ENCODE data around the gene SDHAF1. TPM values are rescaled to one million over a fixed set of nuclear protein-coding genes. Genes with fewer than 3 reads are reported as not detected.
A peak's percentile ranks its signal among the peaks of the same experiment; 100 is the strongest.
"Not testable (repeated sequence)": the region's sequence is repeated elsewhere in the genome, so short reads cannot be mapped to it uniquely, and the experiment has no call there.

SDHAF1 gene, protein sequence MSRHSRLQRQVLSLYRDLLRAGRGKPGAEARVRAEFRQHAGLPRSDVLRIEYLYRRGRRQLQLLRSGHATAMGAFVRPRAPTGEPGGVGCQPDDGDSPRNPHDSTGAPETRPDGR
- total RNA-seq (2014; rRNA removed; shearing (Covaris generic)), result 44.7 and 49.8 TPM in 2 replicates

DNA sequence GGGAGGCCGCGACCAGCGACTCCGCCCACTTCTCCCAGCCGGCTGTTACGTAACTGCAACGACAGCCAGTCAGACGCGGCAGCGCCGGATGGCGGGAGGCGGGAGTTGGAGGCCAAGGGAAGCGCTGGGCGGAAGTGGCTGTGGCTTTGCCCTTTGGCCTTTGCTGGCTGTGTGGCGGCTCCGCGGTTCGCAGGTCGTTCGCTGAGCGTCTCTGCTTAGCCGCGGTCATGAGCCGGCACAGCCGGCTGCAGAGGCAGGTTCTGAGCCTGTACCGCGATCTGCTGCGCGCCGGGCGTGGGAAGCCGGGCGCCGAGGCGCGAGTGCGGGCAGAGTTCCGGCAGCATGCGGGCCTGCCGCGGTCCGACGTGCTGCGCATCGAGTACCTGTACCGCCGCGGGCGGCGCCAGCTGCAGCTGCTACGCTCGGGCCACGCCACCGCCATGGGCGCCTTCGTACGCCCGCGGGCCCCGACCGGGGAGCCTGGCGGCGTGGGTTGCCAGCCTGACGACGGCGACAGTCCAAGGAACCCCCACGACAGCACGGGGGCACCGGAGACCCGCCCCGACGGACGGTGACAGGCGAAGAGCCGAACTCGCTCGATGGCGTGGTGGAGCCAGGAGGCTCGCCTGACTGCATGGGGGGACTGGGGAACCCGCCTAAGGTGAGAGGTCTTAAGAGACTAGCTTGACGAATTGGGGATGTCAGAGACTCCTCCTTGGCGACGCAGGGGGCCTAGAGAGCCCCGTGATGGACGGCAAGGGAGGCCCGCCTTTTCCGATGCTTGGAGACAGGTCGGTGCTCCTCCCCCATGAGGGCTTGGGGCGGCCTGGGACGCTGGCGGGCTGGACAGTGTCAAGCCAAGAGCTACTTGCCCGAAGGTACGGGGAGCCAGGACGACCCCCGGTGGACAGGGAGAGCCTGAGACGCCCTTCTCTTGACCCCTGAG is at the start of gene SDHAF1:
Gene SDHAF1, plus strand, starts transcription at position 141 of the 946 bp plus-strand sequence. Its CDS starts 87 bp downstream, at position 228.
- peak; percentile 97 for DNase-seq (ENCODE audit: low read depth)

DNA sequence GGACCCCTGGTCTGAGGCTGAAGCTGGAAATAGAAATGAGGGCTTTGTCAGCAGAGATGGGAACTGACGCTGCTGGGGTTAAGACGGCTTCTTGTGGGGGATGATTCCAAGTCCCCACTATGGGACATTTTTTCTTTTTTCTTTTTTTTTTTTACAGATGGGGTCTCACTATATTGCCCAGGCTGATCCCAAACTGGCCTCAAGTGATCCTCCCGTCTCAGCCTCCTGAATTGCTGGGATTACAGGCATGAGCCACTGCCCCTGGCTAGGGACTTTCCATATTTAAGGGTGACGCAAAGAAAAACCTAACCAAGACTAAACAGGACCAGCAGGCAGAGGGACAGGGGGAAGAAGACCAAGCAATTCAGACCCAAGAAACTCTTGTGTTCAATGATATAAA is 48.8 kb upstream of the SDHAF1 start:
- DNase-seq (ENCODE audit: low read depth), result no peak

DNA sequence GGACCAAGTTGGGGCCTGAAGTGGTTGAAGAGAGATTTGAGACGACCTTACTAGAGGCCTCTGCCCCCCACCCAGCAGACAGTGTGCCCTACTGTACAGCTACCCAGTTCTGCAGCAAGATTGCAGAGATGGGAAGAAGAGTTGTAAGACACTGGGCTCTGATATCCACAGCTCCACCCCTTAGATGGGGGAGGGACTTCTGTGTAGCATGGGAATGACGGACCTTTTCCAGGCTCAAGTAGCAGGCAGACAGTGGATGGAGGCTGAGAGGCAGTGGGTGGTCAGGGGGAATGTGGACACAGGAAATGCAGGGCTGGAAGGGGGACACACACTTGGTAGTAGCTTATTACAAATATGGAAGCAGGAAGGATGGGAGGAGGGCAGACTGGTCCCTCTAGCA is 45.9 kb upstream of the SDHAF1 start:
- no peak for DNase-seq (ENCODE audit: low read depth)

DNA sequence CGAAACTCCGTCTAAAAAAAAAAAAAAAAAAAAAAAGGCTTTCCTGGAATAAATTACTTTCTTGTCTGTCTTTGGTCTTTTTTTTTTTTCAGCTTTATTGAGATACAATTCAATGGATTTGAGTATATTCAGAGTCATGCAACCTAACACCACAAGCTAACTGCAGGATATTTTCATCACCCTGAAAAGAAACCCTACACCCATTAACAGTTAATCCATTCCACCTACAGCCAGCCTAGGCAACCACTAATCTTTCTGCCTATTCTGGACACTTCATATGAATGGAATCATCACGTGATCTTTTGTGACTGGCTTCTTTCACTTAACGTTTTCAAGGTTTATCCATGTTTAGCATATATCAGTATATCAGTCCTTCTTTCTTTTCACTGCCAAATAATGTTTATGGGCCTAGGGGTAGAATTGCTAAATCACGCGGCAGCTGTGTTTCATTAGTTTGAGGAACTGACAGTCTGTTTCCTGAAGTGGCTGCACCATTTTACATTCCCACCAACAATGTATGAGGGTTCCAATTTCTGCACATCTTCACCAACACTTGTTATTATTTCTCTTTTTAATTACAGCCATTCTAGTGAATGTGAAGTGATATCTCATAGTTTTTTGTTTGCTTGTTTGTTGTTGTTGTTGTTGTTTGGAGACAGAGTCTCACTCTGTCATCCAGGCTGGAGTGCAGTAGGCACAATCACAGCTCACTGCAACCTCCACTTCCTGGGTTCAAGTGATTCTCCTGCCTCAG is 38.9 kb upstream of the SDHAF1 start:
- no peak for DNase-seq (ENCODE audit: low read depth)

DNA sequence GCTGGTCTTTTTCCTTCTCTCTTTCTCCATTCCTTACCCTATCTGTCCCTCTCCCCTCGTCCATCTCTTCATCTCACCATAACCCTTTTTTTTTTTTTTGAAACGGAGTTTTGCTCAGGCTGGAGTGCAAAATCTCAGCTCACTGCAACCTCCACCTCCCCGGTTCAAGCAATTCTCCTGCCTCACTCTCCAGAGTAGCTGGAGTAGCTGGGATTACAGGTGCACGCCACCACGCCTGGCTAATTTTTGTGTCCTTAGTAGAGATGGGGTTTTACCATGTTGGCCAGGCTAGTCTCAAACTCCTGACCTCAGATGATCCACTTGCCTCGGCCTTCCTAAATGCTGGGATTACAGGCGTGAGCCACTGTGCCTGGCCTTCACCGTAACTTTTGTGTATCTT is 37.6 kb upstream of the SDHAF1 start:
- not testable (repeated sequence) for DNase-seq (ENCODE audit: low read depth)

DNA sequence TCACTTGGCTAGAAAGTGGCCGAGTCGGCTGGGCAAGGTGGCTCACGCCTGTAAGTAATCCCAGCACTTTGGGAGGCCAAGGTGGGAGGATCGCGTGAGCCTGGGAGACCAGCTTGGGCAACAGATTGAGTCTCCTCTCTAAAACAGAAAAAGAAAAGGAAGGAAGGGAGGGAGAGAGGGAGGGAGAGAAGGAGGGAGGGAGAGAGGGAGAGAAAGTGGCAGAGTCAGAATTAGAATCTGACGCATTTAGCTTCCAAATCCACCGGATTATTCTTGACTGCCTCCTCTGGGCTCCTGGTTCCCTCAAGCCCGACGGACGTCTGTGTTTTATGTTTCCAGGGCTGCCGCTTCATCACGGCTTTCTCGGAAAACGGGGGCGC is 36.3 kb upstream of the SDHAF1 start:
- no peak for DNase-seq (ENCODE audit: low read depth)

DNA sequence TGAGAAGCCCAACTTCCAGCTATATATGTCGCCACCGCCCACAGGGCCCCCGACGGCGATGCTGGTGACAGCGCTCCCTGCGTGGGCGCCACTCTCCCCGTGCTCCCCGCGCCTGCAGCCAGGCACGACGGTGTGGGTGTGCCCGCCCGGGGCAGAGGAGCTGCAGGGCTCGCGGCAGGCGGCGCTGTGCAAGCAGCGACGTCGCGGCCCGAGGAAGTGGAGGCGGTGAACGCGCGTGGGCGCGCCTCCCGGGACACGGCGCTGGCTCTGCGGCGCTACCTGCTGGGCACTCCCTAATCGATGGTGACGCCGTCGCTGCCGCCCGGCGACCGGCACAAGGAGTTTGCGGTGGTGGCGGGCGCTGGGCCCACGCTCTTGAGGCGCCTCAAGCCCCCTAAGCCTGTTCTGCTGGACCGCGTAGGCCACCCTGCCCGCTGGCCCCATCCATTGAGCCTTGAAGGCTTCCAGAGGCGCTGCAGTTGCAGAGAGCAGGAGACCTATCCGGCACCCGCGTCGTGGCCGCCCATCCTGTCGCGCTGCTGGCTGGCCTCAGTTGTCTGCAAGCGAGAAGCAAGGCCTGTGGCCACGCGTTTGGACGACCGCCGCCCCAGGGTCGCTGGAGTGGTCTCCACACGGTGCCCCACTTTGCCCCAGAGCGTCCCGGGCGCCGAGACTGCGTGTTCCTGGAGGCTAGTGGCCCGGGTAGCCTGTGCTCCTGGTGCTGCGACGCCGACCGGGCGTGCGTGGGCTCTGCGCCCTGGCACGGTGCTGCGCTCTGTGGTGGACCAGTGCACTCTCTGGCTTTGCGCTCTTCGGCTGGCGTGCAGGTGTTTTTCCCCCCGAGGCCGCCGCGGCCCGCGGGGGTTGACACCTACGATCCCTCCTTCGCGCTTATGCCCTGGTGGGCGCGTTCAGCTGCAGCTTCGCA is 35.7 kb upstream of the SDHAF1 start:
- no peak for DNase-seq (ENCODE audit: low read depth)

DNA sequence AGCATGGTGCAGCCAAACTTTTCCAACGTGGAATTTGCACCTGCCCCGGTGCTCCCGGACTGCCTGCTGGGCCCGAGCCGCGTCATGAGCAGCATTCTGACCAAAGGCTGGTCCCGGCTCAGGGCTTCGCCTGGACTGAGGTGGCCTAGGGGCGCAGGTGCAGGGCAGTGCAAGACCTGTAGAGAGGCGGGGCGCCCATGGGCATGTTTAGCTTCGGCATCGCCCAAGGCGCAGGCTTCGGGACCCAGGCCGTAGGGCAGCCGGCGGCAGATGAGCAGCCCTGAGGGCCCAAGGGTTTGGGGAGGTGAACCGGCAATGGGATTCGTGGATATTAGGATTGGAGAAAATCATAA is 35.0 kb upstream of the SDHAF1 start:
- no peak for DNase-seq (ENCODE audit: low read depth)

DNA sequence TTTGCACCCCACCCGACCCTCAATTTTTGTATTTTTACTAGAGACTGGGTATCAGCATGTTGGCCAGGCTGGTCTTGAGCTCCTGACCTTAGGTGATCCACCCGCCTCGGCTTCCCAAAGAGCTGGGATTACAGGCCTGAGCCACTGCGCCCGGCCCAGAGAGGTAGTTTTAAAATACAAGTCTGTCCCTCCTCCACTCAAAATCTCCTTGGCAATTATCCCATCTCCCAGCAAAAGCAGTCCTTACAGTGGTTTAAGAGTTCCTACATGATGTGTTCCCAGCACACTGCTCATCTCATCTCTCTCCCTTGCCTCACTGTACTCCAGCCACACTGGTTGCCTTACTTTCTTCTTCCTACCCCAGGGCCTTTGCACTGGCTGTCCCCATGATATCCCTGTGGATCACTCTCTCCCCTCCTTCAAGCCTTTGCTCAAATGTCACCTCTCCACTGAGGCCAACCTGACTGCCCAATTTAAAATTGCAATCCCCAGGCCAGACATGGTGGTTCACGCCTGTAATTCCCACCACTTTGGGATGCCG is 34.5 kb upstream of the SDHAF1 start:
- DNase-seq (ENCODE audit: low read depth), result no peak

DNA sequence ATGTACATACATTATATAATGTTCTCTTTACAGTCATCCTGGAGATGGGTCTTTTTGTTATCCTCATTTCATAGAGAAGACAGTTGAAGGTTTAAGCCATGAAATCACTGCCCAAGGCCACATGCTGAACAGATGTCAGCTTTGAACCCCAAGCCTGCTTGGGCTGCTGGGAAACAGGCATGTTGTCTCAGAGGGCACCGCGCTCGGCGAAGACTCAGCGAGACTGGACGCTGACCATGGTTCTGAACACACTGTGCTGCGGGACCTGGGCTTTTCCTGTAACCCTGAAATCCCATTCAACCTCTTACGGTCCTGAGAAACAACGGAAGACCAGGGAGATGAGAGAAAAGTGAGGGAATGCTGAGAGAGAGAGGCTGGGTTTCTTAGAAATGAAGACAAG is 31.5 kb upstream of the SDHAF1 start:
- peak; percentile 73 for DNase-seq (ENCODE audit: low read depth)

DNA sequence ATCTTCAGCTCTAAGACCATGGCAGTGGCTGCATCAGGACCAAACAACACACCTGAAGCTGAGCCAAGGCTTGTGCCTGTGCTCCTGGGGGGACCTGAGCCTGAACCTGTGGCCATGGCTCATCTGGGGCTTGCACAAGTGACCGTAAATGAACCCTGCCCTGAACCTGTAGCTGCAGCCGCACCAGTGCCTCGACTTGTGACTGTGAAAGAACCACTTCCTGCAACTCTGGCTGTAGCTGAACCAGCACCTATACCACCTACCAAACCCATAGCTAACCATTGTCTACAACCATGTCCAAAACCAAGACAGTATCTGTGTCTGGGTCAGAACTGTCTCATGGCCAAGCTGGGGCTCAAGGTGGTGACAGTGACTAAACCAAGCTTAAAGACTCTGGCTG is 28.2 kb upstream of the SDHAF1 start:
- no peak for DNase-seq (ENCODE audit: low read depth)

DNA sequence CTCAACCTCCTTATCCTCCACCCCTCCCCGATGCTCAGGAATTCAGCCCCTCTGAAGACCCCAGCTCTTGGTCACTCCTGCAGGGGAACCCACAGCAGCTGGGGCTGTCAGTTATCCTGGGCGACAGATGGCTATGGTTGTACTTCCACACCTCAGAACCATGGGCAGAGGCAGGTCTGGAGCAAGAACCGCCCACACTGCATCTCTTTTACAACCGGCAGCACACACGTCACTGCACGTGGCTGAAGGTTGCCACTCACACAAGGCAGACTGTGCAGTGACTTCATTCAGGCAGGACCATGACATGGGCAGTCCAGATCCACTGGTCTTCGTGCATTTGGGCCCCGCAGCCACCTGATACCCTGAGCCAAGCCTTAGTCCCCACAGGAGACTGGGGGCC is 21.5 kb upstream of the SDHAF1 start:
- DNase-seq (ENCODE audit: low read depth), result no peak

DNA sequence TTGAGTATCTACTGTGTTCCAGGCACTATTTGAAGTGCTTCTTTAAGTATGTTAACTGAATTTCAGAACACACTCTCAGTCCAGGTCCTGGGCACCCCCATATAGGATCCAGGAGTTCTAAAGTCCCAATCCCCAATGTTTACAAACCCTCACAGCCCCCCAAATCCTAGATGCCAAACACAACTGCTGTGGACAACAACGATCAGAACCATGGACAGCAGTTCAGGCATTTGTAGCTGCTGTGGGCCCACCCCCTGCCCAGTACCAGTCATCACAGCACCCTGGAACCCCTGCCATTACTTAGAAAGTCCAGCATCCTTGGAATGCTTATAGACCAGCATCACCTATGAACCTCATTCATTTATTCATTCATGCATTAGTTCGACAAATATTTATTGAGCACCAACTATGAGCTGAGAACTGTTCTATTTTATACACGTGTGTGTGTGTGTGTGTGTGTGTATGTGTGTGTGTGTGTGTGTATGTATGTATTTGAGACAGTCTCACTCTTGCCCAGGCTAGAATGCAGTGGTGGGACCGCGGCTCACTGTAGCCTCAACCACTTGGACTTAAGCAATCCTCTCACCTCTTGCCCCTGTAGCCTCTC is 19.3 kb upstream of the SDHAF1 start:
- peak; percentile 37 for DNase-seq (ENCODE audit: low read depth)

DNA sequence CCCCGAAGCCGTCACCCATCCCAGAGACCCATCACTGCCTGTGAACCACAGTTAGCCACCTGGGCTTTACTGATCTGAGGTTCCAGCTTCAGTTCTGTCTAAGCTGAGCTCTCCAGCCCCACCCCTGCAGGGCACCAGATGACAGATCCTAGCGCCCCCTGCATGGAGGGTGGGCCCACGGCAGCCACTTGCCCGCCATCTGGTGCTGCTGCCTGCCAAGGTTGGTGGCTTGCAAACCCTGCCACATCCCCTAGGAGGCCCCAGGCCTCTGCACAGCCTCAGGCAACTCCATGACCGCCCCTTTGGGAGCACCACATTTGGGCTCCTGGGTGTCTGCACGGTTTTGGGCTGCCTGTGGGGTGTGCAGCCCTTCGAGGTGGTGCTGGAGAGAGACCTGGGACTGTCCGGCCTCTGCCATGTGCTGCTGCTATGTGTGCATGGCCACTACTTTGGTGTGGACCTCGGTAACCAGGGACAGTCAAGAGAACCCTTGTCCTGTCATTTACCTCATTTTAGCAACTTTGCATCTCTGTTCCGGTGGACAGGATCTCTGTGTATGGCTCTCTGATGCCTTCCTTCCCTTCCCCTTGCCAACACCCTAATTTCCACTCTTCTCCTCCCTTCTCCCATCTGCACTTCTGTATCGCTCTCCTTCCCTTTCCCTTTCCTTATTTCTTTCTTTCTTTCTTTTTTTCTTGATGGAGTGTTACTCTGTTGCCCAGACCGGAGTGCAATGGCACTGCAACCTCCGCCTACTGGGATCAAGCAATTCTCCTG is 17.4 kb upstream of the SDHAF1 start:
- DNase-seq (ENCODE audit: low read depth), result peak; percentile 55

DNA sequence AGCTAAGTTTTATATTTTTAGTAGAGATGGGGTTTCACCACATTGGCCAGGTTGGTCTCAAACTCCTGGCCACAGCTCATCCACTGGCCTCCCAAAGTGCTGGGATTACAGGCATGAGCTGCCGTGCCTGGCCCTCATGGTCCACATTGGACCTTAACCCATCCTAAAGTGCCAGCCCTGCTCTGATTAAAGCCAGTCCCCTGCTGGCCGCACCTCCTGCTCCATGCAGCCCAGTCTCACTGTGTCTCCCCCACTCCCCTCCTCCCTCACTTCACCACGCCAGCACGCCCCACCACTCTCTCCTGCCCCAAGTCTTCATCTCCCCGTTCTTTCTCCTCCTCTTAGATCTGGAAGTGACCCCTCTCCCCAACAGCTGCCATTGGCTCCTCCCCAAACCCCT is 16.7 kb upstream of the SDHAF1 start:
- DNase-seq (ENCODE audit: low read depth), result no peak

DNA sequence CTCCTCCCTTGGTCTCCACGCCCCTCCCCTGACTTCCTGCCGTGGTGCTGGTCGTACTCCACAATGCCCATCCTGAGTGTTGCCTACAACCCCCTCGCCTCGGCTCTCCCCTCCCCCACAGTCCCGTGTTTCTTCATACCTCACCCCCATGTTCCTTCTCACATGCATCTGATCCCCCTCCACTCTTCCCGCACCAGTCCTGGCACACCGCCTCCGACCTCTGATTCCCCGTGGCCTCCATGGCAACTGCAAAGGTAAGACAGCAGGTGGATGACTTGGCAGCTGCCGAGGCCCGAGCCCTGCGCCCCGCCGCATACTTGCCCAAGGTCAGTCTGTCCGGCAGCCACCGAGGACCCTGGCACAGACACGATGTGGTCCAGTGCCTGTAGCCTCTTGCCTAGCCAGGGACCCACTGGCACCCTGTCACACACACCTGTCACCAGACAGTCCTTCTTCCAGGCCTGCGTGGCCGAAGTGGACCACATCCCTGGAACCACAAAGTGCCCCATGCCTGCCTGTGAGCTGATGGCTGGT is 16.1 kb upstream of the SDHAF1 start:
- no peak for DNase-seq (ENCODE audit: low read depth)

DNA sequence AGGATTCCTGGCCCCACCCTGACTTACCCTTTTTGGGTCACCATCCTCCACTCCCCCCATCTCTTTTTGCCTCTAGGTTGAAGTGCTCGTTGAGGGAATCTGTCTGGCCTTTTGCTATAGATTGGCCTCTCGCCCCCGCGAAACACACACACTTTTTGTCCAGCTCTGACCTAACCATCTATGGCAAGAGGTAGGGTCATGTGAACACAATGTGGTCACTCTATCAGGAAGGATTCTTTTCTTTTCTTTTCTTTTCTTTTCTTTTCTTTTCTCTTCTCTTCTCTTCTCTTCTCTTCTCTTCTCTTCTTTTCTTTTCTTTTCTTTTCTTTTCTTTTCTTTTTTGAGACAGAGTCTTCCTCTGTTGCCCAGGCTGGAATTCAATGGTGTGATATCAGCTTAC is 14.0 kb upstream of the SDHAF1 start:
- DNase-seq (ENCODE audit: low read depth), result not testable (repeated sequence)

DNA sequence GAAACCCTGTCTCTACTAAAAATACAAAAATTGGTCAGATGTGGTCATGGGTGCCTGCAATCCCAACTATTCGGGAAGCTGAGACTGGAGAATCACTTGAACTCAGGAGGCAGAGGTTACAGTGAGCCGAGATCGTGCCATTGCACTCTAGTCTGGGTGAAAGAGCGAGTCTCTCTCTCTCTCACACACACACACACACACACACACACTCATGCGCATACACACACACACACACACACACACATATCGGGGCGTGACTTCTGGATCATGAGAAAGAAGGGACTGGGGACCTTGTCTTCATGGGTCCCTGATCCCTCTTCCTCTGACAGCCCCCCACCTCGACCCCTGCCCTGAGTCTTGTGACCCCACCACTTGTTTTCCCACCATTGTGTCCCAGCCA is 11.8 kb upstream of the SDHAF1 start:
- DNase-seq (ENCODE audit: low read depth), result no peak

DNA sequence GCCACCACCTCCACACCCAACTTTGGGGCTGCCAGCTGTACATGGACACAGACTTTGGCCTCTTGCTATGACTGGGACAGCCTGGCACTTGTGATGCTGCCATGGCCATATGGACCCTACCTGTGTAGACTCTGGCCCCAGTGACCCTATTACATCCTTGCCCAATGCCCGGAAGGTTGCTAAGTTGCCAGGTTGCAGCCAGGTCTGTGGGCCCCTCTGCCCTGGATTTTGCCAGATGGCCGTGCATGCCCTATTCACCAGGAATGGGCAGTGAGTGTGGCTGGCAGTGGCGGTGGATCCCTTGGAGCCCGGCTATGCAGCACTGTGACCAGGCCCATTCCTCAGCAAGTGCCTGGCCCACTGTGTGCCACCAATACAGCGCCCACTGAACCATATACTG is 8.9 kb upstream of the SDHAF1 start:
- DNase-seq (ENCODE audit: low read depth), result no peak
